ENCODE measurements around the gene KIF1A.
"Not testable (repeated sequence)": the region's sequence is repeated elsewhere in the genome, so short reads cannot be mapped to it uniquely, and the experiment has no call there.

KIF1A gene

DNA sequence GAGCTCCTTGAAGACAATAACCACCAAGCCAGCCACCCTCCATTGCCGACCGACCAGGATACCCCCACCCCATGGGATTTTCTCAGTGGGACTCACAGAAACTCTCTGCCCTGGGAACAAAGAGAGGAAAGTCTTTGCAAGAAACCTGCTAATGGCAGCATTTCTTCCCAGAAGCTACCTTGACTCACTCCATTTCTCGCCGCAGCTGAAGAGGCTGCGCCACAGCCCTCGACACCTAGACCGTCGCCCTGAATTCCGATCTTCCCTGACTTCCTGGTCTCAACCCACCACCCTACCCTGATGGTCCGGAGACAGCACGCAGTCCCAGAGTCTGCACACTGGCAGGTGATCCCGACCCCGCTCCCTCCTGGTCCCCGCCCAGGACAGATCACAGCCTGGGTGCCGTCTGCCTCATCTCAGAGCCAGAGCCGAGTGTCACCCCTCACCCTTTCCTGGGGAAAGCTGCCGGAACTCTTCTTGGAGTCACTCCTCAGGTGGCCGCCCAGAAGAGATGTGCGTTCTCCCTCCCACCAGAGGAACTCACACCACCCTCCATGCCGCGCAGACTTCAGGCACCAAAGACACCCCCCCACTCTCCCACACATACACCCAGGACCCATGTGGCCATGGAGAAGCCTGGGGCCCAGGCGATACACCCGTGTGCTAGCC is 103.8 kb downstream of the KIF1A start:
- DNase-seq: no peak

DNA sequence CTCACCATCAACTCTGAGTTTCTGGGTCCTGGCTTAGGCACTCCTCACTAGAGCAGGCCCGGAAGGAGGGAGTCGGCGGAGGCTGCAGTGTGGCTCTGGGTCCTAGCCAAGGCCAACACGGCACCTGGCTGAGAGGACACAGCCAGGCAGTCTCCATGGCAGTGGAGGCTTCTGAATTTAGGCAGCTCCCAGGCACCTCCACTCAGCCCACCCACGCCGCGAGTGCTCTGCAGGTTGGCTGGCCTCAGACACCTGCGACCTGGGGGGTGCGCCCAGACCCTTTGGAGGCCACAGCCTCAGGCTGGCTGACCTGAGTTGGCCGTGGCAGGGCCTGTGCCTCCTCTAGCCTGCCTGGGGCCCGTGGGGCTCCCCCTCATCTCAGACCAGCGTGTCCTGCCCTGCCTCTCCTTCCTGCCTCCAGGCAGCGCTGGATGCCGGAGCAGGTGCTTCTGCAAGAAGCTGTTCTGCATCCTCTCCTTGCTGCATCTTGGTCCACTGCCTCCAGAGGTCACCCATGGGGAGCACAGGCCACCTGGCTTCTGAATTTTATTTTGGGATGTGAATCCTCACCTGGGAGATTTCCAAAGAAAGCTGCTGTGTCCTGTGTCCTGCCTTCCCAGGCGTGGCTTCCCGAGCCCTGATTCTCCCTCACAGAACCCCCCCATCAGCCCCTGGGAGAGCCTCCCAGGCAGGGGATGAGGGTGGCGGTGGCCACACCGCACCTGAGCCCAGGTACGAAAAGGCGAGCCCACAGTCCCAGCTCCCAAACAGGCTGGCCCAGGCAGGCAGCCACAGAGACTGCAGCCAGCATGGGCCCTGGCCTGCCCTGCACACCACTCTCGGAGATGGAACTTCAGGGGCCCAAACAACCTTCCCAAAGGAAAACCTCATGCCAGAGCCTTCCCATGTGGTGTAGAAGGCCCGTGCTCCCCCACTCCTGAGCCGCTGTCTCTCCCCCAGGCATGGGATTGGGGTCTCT is 105.0 kb downstream of the KIF1A start:
- DNase-seq: no peak

DNA sequence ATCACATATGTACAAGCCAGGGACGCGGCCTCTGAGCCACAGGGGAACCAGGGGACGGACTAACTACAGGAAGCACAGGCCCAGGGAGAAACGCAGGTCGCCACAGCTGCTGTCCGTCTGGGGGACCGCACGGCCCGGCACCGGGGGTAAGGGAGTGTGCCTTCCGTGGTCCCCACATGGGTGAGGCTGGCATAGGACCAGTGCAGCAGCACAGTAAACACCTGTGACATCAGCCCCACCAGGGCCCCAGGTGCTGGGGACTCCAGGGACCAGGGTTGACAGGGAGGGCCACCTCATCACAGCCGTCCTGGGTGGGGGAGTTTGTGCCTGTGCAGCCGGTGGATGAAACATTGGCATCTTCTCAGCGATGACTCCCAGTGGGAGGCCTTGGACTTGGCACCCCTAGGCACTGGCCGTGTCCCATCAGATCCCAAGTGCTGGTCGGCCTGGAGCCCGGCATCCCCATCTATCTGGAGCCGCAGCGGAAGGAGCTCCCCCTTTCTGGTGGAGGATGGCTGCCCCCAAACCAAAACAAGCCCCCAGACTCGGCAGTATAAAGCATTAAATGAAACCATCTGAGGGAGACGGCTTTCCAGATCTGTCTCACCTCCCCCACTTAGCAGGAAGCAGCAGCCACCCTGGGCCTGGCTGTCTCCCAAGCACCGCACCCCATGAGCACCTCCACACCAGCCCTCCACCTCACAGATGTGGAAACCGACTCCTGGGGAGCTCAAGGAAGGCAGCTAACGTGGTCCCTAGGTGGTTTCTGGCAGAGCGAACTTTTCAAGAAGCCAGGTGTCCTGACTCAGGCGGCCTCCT is 105.9 kb downstream of the KIF1A start:
- DNase-seq: no peak

DNA sequence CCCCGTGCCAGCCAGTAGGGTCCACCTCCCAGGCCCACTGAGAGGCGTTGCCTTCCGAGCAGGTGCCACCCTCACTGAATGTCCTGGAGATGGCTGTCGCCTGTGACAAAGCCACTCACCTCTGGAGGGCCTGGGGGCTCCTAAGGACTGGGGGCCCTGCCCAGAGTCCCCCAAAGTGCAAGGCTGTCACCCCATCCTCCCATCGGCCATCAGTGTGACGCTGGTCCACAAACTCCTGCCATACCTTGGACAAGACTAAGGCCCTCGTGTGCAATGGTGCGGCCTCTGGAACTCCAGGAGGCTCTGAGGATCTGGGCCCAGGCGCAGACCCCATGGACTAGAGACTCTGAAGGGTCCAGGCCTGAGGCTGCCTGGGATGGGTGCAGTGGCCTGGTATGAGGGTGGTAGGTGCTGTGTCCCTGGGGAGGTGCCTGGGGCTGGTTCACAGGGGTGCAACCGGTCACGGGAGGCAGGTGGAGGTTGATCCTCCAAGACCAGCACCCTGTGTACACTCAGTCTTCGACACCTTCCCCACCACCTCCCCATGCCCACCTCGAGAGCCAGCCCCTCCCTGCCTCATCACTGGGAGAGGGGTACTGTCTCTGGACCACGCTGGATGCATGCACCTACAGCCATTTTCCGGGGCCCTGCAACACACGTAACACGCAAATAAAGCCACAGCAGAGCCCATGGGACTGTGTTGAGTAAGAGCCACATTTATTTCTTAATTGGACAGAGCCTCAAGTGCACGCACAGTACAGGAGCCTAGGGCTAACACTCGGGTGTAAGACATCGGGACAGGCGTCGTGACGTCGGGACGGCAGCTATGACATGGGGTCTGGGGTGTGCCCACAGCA is 106.7 kb downstream of the KIF1A start:
- DNase-seq: no peak

DNA sequence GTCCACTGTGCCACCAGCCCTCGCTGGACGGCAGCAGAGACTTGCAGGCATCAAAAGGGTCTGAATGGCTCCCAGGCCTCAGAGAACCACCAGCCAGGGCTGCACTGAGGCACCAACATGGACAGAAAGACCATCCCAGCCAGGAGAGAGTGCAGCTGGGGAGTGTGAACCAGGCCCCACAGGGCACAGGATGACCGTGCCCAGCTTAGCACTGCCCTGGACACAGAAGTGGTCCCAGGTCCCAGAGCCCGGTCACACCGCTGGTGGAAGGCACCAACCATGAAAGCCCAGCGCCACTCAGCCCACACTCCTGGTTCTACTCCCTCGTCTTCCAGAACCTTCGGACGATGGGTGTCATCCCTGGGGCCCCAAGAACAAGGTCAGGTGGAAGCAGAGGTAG is 107.9 kb downstream of the KIF1A start:
- DNase-seq: no peak

DNA sequence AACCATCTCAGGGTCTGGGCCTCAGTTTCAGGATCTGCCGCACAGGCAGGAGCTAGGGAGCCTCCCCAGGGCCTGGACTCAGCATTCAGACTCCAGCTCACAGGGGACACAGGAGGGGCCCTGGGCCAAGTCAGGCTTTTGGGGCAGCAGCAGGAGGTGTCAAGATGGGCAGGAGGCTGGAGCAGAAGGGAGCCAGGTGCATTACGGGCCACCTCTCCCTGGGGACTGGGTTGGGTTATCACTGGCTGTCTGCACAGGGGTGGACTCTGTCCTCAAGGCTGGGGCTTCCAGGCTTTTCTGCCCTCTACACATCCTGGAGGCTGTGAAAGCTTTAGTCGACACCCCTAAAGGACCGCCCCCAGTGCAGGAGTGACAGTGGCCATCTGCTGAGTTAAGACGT is 108.3 kb downstream of the KIF1A start:
- no peak for DNase-seq

DNA sequence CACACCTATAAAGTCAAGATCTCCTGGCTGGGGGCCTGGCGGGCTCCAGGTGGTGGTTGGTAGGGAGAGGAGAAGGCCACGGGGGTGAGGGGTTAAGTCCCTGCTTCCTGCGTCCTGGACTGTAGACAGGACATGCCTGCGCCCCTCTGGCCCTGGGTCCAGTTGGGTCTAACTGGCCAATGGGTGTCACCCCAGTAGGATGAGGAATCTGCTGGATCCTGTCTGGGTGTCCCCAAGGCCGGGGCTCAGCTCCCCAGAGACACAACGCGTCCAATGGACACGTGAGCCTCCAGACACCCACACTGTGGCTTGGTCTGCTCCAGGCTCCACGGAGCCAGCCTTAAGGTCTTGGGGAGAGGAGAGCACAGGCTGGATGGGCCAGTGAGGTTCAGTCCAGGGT is 108.7 kb downstream of the KIF1A start:
- no peak for DNase-seq

DNA sequence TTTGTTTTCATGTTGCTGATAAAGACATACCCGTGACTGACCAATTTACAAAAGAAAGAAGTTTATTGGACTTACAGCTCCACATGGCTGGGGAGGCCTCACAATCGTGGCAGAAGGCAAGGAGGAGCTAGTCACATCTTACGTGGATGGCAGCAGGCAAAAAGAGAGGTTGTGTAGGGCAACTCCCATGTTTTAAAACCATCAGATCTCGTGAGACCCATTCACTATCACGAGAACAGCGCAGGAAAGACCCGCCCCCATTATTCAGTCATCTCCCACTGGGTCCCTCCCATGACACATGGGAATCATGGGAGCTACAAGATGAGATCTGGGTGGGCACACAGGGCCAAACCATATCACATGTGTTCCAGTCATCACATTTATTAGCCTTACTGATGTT is 111.6 kb downstream of the KIF1A start:
- no peak for DNase-seq

DNA sequence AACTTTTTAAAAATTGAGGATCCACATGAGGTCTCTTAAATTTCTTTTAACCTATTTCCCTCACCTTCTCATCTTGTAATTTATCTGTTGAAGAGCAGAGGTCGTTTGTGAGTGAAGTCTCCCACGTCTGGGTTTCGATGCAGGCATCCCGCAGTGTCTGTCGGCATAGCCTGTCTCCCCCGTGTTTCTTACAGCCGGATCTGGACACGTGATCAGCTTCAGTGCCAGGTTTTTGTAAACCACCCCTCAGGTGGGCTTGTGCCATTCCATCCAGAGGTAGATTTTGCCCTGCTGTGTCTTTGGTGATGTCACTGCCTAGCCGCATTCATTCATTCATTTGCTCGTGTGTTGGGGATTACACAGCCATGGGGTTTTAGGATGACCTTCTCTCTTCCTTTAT is 112.2 kb downstream of the KIF1A start:
- no peak for DNase-seq

DNA sequence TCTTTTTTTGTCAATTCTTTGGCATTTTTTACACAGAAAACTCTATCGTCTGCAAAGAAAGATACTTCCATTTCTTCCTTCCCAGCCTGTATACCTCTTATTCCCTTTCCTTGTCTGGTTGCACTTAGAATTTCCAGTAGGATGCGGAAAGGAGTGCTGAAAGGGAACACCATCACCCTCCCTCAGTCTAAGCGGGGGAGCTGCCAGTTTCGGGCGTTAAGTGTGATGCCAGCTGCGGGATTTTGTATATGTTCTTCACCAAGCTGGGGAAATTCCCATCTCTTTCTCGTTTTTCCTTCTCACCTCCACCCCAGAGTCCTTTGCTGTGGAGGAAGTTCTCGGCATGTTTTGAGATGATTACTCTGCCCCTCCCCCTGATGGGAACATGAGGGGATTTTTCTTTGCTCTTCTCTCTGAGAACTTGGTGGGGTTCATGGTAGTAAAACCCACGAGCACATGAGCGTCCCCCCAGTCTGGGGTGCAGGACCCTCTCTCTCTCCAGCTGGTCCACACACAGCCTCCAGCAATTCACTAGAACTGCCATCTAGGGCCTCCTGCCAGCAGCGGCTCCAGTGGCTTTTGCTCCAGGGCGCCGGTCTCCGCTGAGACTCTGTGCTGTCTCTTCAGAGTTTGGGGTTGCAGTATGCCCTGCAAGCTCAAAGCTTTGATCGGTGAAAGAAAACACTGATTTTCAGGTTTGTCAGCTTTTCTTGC is 112.8 kb downstream of the KIF1A start:
- no peak for DNase-seq

DNA sequence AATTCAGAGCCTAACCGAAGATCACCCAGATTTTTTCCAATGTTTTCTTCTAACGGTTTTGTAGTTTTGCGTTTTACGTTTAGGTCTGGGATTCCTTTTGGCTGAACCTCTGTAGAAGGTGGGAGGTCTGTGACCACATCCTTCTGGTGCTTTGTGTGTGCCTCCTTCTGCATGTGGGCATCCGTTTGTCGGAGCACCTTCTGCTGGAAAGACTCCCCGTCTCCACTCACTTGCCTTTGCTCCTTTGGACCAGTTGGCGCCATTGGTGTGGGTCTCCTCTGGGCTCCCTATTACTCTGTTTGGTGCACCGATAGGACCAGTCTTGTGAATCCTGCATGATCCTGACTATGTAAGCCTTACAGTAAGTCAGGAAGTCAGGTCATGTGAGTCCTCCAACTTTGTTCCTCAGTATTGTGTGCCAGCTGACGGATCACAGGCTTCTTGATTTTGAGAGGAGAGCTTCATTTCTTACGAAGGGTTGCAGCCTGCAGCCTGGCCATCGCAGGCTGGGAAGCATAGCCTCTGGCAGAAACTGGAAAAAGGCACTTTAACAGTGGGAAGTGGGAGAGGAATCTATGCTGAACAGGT is 114.7 kb downstream of the KIF1A start:
- DNase-seq: no peak

DNA sequence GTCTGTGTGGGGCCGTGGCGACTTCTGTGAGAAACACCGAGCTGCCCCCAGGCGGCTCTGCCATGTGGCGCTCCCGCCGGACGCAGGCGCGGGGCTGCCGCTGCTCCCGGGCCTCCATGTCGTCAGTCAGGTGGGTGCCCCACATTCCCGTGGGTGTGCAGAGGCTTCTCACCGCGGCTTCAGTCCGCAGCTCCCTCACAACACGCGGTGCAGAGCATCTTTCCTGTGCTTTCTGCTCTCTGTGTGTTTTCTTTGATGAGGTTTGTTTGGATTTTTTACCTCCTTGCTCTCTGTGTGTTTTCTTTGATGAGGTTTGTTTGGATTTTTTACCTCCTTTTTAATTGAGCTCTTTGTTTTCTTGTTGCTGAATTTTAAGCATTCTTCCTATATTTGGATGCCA is 115.4 kb downstream of the KIF1A start:
- no peak for DNase-seq

DNA sequence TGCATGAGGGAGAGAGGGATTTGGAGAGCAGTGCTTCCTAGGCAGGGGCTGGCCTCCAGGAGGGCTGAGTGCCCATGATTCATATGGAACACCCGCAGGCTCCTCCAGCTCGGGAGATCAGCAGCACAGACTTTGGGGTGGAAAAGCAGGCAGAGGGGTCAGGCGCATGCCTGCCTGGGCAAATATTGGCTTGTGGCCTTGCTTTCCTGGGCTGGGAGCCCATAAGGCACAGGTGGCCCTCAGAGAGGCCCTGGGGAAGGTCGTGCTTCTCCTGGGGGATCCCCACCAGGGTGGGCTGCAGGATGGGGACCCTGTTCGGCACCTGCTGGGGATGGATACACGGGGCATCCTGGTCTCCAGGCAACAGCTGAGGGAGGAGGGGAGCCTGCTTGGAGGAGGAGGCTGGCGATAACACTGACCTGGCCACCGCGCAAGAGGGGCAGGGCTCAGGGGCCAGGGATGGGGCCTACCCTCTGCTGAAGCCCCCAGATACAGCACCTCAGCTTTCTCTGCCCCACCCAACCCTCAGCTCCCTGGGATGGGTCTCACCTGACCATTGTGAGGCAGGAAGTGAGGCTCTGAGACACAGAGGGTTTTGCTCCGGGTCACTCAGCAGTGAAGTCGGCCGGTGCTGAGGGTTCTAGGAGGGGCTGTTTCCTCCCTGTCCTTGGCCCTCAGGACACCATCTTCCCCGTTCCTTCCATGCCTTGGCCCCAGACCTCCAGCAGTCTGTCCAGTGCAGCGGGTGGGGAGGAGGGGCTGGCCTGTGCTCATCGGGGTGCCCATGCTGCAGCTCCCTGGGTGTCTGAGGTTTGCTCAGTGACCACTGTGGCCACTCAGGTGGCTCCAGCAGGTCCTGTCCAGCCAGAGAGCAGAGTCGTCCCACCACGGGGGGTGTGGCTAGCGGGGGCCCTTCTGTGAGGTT is 116.3 kb downstream of the KIF1A start:
- DNase-seq: no peak

DNA sequence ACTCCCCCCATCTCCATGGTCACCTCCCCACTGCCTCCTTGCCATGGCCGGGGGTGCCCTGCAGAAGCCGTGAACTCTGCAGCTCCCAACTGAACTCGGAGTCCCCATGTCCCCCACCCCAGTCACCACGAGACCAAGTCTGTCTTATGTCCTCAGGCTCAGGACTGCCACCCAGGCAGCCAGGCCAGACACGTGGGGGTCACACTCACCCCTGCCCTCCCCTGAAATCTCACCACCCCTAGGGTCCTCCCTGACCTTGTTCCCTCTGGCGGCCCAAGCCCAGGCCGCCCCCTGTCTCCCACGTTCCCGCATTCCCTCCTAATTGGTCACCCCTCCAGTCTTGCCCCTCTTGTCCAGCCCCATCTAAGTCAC is 117.4 kb downstream of the KIF1A start:
- DNase-seq: no peak

DNA sequence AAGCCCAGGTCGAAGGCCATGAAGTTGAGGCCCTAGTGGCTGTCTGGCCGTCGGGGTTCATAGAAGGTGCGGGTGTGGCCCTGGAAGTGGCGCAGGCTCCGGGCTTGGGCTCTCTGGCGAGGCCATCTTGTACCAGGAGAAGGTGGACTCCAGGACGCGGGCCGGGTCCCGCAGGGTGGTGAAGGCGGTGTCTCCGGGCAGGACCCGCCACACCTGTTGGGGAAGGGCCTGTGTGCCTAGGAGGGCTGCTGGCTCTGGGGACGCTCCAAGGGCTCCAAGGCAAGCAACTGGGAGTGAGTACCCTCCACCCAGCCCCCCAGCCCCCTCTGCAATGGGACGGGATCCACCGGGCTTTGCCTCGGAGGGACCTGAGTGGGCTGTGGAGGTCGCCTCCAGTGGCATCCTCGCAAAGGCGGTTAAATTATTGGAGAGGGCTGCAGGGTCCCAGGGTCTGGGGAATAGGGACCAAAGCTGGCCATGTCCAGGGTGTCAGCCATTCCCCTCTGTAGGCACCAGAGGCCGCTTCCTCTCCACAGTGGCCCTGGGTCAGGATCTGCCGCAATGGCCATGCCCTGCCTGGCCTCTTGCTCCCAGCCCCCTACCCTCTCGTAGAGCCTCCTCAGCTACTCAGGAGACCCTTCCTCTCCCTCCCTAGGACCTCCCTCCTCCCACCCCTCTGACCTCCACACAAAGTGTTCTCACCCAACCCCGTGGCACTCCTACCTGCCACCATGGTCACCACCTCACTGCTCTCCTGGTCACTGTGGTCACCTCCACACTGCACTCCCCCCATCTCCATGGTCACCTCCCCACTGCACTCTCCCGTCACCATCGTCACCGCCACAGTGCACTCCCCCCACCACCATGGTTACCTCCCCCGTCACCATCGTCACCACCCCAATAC is 118.0 kb downstream of the KIF1A start:
- DNase-seq: no peak

DNA sequence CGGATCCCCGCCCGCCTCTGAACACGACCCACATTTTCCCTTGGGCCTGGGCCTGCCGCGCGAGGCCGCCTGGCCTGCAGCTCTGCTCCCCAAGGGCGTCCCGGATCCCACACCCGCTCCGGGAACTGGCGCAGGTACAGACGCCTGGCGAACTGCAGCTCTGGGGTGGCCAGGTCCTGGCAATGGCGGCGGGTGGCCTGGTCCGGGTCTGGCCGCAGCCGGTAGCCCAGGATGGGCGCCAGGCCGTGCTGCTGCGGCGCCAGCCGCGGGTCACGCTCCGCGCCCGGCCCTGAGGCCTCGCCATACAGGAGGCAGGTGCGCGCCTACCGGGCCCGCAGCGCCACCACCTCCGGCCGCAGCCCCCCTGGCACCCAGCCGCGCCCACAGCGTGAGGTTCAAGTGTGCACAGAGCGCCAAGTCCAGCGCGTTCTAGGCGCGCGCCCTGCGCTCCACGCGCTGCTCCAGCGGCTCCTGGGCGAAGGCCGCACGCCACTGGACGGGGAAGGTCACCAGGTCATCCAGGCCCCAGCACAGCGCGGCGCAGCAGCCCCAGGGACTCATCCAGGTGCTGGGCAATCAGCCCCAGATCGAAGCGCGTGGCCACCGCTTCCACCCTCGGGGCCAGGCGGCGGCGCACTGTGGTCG is 118.8 kb downstream of the KIF1A start:
- no peak for DNase-seq

DNA sequence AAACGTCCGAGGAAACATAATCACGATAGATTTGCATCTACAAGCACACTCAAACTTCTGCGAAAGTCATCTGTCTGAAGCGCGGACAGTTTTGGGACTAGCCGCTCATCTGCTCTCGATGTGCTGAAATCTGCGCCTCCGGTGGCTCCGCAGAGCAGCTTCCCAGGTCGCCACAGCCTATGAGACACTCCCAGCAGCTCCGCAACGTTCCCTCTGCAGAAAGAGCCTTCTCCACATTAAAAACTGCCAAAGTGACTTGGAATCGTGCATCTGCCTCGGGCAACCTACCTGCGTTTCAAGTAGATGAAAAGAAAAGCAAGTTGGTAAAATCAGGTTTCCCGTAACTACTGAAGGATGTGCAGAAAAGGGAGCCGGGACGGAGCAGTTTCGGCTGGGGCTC is 119.4 kb downstream of the KIF1A start:
- DNase-seq: not testable (repeated sequence)

DNA sequence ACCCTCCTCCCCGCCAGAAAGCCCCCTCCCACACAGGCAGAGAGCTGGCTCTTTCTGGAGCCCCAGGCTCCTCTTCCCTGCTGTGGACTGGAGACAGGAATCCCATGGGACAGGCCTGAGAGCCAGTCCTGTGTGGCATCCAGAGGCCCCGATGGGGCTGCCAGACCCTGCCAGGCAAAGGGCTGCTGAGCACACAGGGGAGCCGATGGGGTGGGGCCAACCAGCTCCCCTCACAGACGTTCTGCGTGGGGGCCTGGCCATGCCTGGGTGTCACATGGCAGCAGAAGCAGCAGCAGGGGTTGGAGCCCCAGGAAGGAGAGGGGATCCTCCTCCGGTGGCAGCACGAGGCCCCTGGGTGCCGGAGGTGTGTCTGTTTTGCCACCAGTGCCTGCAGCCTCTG is 120.2 kb downstream of the KIF1A start:
- not testable (repeated sequence) for DNase-seq

Measured in Kasumi-1 (cell line).